ENCODE data around the gene UBLCP1.

Gene UBLCP1

GRCh38 chr5:159240301-159240870, 22.7 kb upstream of the UBLCP1 start:
- DNase-seq (ENCODE audit: extremely low read depth, low read depth) = no peak
- TF ChIP-seq, protein P1, sequence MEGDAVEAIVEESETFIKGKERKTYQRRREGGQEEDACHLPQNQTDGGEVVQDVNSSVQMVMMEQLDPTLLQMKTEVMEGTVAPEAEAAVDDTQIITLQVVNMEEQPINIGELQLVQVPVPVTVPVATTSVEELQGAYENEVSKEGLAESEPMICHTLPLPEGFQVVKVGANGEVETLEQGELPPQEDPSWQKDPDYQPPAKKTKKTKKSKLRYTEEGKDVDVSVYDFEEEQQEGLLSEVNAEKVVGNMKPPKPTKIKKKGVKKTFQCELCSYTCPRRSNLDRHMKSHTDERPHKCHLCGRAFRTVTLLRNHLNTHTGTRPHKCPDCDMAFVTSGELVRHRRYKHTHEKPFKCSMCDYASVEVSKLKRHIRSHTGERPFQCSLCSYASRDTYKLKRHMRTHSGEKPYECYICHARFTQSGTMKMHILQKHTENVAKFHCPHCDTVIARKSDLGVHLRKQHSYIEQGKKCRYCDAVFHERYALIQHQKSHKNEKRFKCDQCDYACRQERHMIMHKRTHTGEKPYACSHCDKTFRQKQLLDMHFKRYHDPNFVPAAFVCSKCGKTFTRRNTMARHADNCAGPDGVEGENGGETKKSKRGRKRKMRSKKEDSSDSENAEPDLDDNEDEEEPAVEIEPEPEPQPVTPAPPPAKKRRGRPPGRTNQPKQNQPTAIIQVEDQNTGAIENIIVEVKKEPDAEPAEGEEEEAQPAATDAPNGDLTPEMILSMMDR (IDR thresholded peaks at IDR 0.05; ENCODE audit: low read depth, low read length) = no peak

GRCh38 chr5:159241946-159242552, 21.0 kb upstream of the UBLCP1 start:
- TF ChIP-seq, protein P1 (IDR thresholded peaks at IDR 0.05; ENCODE audit: low read depth, low read length) = no peak
- DNase-seq (ENCODE audit: extremely low read depth, low read depth) = no peak

DNA sequence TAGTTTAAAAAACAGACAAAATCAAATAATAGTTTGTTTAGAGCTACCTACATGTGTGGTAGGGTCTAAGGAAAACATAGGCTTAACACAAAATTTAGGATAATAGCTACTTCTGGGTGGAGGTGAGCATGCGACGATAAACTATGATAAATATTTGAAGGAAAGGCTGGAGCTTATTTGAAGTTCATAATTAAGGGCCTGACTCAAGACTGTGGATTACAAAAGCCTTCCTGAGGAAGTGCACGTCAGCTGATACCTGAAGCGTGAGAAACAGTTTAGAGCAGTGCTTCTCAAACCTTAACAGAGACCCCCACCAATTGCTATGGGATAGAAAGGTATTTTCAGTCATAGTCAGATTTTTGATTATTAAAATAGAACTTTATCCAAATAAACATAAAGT, 20.4 kb upstream of the UBLCP1 start:
- TF ChIP-seq, protein P1 (IDR thresholded peaks at IDR 0.05; ENCODE audit: low read depth, low read length) = no peak
- no peak for DNase-seq (ENCODE audit: extremely low read depth, low read depth)

- TF ChIP-seq, protein P1 (IDR thresholded peaks at IDR 0.05; ENCODE audit: low read depth, low read length) = no peak
- no peak for DNase-seq (ENCODE audit: extremely low read depth, low read depth)
Measured at GRCh38 chr5:159243385-159243784, 19.7 kb upstream of the UBLCP1 start.

DNA sequence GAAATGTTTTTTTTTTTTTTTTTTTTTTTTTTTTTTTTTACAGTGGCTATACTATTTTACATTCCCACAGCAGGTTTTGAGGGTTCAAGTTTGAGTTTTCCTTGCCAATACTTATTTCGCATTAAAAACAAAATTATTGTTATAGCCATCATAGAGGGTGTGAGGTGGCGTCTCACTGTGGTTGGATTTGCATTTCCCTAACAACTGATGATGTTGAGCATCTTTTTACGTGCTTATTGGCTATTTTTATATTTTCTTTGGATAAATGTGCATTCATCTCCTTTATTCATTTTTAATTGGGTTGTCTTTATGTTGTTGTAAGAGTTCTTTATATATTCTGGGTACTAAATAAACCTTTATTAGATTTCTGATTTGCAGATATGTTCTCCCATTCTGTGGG, 18.9 kb upstream of the UBLCP1 start:
- TF ChIP-seq, protein P1 (IDR thresholded peaks at IDR 0.05; ENCODE audit: low read depth, low read length) = no peak

GRCh38 chr5:159244890-159245289, 18.2 kb upstream of the UBLCP1 start:
- TF ChIP-seq, protein P1 (IDR thresholded peaks at IDR 0.05; ENCODE audit: low read depth, low read length) = no peak

More for the DNA sequence above, 18.9 kb upstream of the UBLCP1 start:
- no peak for DNase-seq (ENCODE audit: extremely low read depth, low read depth)

DNA sequence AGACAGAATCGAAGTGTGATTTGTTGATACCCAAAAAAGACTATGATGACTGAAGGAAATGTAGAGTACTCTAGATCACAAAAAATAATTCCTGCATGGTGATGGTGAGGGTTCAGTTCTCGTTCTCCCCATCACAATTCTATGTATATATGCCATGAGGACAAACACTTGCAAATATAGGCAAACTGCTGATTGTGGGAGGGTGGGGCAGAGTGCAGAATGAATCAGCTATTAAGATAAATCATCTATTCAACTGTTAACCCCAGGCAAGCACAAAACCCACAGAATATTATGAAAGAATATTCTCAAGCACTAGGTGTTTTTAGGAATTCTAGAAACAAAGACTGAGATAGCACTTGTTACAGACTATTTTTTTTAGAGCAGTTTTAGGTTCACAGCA, 13.9 kb upstream of the UBLCP1 start:
- TF ChIP-seq, protein P1 (IDR thresholded peaks at IDR 0.05; ENCODE audit: low read depth, low read length) = no peak
- no peak for DNase-seq (ENCODE audit: extremely low read depth, low read depth)

More at GRCh38 chr5:159244890-159245289, 18.2 kb upstream of the UBLCP1 start:
- DNase-seq (ENCODE audit: extremely low read depth, low read depth) = no peak

Data from AG09319 (cell line).